HepG2 (cell line): Measurements from ENCODE around the gene RPS5. TPM values are rescaled to one million over a fixed set of nuclear protein-coding genes. Genes with fewer than 3 reads are reported as not detected.
A peak's percentile ranks its signal among the peaks of the same experiment; 100 is the strongest.

Source experiments
- BCL6 ChIP-seq: IDR thresholded peaks from 2 replicates; pipeline ENCODE4 v1.6.1; 2016; ENCODE audit warnings: missing genetic modification reagents, missing compliant biosample characterization
- FOXP1 ChIP-seq, 2 experiments: fragments of 450-650 bp in 1 of 2; IDR thresholded peaks; 2 replicates each; pipeline ENCODE4 v1.6.1; 2017 to 2018; ENCODE audit warnings: antibody characterized with exemption in 1 of 2
- IRX3 ChIP-seq: sonication (generic); formaldehyde crosslinking; IDR thresholded peaks from 2 replicates; pipeline ENCODE4 v1.8.1; 2023; ENCODE audit warnings: mild to moderate bottlenecking, low read depth, missing genetic modification reagents, borderline replicate concordance
- JUNB ChIP-seq: sonication (generic); formaldehyde crosslinking; IDR thresholded peaks from 2 replicates; pipeline ENCODE4 v1.8.0; 2022; ENCODE audit warnings: missing genetic modification reagents, mild to moderate bottlenecking, borderline replicate concordance
- MTF2 ChIP-seq: sonication (generic); formaldehyde crosslinking; IDR thresholded peaks from 2 replicates; pipeline ENCODE4 v1.5.0; 2020; ENCODE audit warnings: missing genetic modification reagents, borderline replicate concordance
- RXRB ChIP-seq: IDR thresholded peaks from 2 replicates; pipeline ENCODE4 v1.6.1; 2016; ENCODE audit warnings: borderline replicate concordance, missing genetic modification reagents, missing compliant biosample characterization
- ZFP36L2 ChIP-seq: sonication (generic); formaldehyde crosslinking; IDR thresholded peaks from 2 replicates; pipeline ENCODE4 v1.4.0; 2020; ENCODE audit warnings: missing genetic modification reagents
- ZHX2 ChIP-seq, 2 experiments: sonication (generic) in 1 of 2; formaldehyde crosslinking in 1 of 2; IDR thresholded peaks; 2 replicates each; pipeline versions ENCODE4 v1.6.1 to v1.9.0; 2014 to 2022; ENCODE audit warnings: antibody characterized with exemption in 1 of 2, borderline replicate concordance in 1 of 2, inconsistent platforms in 1 of 2, low read depth in 1 of 2, missing genetic modification reagents in 1 of 2
- ZNF251 ChIP-seq: sonication (generic); formaldehyde crosslinking; IDR thresholded peaks from 2 replicates; pipeline ENCODE4 v1.9.0; 2021; ENCODE audit warnings: mild to moderate bottlenecking, missing genetic modification reagents
- ZNF329 ChIP-seq: sonication (generic); formaldehyde crosslinking; IDR thresholded peaks from 2 replicates; pipeline ENCODE4 v1.9.0; 2021; ENCODE audit warnings: low read depth, mild to moderate bottlenecking, missing genetic modification reagents
- ZNF430 ChIP-seq: sonication (generic); formaldehyde crosslinking; IDR thresholded peaks from 2 replicates; pipeline ENCODE4 v1.9.0; 2021; ENCODE audit warnings: mild to moderate bottlenecking, missing genetic modification reagents
- ZNF580 ChIP-seq: IDR thresholded peaks from 2 replicates; pipeline ENCODE4 v1.6.1; 2016; ENCODE audit warnings: low read depth, borderline replicate concordance
- ZNF598 ChIP-seq: sonication (generic); formaldehyde crosslinking; IDR thresholded peaks from 2 replicates; pipeline ENCODE4 v1.5.1; 2020; ENCODE audit warnings: mild to moderate bottlenecking, missing genetic modification reagents, borderline replicate concordance
- ZNF839 ChIP-seq: sonication (generic); formaldehyde crosslinking; IDR thresholded peaks from 2 replicates; pipeline ENCODE4 v1.4.0; 2020; ENCODE audit warnings: missing genetic modification reagents, mild to moderate bottlenecking, borderline replicate concordance
- ZNF841 ChIP-seq: sonication (generic); formaldehyde crosslinking; IDR thresholded peaks from 2 replicates; pipeline ENCODE4 v1.8.1; 2023; ENCODE audit warnings: missing genetic modification reagents, borderline replicate concordance
- ZSCAN21 ChIP-seq: sonication (generic); formaldehyde crosslinking; IDR thresholded peaks from 2 replicates; pipeline ENCODE4 v1.8.0; 2022; ENCODE audit warnings: mild to moderate bottlenecking, missing genetic modification reagents, moderate library complexity, borderline replicate concordance
- polyA plus RNA-seq, 8 experiments: library from polyadenylated mRNA; depleted of rRNA in 3 of 8; stranded (reverse) in 7 of 8; unstranded in 1 of 8; fragments of >200 nt; fragmentation: Illumina TruSeq in 4 of 8; extraction: Trizol in 4 of 8; gene quantifications; 2 replicates each; pipeline versions ENCODE4 v1.2.1 to v1.2.3, GENCODE V29; 2011 to 2016; ENCODE audit warnings: low read depth in 4 of 8, missing spikeins in 1 of 8, mixed read lengths in 1 of 8; ENCODE audit not compliant: insufficient read depth in 1 of 8
- total RNA-seq, 5 experiments: library from RNA; depleted of rRNA; stranded (reverse); fragments of >200 nt; fragmentation: Illumina TruSeq; extraction: Trizol; gene quantifications; 2 replicates each; pipeline ENCODE4 v1.2.3, GENCODE V29; 2016; ENCODE audit warnings: low read depth in 1 of 5
- TF ChIP-seq, protein P1 (sequence below): sonication (generic); formaldehyde crosslinking; IDR thresholded peaks from 2 replicates; pipeline ENCODE4 v1.4.0; 2020; ENCODE audit warnings: missing genetic modification reagents, borderline replicate concordance

RPS5 gene
- total and polyA plus RNA-seq, 2 of the 13 experiments (the other 11 are each of a cell fraction or from before 2014, with no cell fraction given), result 1,544 to 4,408 TPM

GRCh38 chr19:58380662-58381459 lies 6.2 kb upstream of the RPS5 start, which contains the start of gene ZNF837 (continued):
- TF ChIP-seq ZHX2 (IDR thresholded peaks at IDR 0.05; ENCODE audit: low read depth) (peak; percentile 92), ZHX2 (CRISPR knock-in tag; IDR thresholded peaks at IDR 0.05; ENCODE audit: borderline replicate concordance) (0 out of 2 replicates have a peak, but pooled peaks have one; percentile 28), ZNF251 (no peak), MTF2 (CRISPR knock-in tag) (peak; percentile 97), RXRB (peak; percentile 61; the same call in 1 of the 2 replicates), ZSCAN21 (CRISPR knock-in tag) (peak; percentile 82; the same call in 1 of the 2 replicates), ZFP36L2 (CRISPR knock-in tag) (no peak), JUNB (CRISPR knock-in tag) (no peak), ZNF329 (CRISPR knock-in tag) (no peak; the same call in 1 of the 2 replicates), FOXP1 (IDR thresholded peaks at IDR 0.05) (no peak), FOXP1 (CRISPR knock-in tag; IDR thresholded peaks at IDR 0.05) (0 out of 2 replicates have a peak, but pooled peaks have one; percentile 3), ZNF839 (CRISPR knock-in tag) (no peak), ZNF430 (CRISPR knock-in tag) (peak; percentile 71; the same call in 1 of the 2 replicates), ZNF841 (CRISPR knock-in tag) (no peak), ZNF598 (CRISPR knock-in tag) (peak; percentile 73; the same call in 1 of the 2 replicates), ZNF580 (CRISPR knock-in tag) (peak; percentile 89; the same call in 1 of the 2 replicates), IRX3 (CRISPR knock-in tag) (no peak), BCL6 (peak; percentile 63)
- TF ChIP-seq, protein P1, sequence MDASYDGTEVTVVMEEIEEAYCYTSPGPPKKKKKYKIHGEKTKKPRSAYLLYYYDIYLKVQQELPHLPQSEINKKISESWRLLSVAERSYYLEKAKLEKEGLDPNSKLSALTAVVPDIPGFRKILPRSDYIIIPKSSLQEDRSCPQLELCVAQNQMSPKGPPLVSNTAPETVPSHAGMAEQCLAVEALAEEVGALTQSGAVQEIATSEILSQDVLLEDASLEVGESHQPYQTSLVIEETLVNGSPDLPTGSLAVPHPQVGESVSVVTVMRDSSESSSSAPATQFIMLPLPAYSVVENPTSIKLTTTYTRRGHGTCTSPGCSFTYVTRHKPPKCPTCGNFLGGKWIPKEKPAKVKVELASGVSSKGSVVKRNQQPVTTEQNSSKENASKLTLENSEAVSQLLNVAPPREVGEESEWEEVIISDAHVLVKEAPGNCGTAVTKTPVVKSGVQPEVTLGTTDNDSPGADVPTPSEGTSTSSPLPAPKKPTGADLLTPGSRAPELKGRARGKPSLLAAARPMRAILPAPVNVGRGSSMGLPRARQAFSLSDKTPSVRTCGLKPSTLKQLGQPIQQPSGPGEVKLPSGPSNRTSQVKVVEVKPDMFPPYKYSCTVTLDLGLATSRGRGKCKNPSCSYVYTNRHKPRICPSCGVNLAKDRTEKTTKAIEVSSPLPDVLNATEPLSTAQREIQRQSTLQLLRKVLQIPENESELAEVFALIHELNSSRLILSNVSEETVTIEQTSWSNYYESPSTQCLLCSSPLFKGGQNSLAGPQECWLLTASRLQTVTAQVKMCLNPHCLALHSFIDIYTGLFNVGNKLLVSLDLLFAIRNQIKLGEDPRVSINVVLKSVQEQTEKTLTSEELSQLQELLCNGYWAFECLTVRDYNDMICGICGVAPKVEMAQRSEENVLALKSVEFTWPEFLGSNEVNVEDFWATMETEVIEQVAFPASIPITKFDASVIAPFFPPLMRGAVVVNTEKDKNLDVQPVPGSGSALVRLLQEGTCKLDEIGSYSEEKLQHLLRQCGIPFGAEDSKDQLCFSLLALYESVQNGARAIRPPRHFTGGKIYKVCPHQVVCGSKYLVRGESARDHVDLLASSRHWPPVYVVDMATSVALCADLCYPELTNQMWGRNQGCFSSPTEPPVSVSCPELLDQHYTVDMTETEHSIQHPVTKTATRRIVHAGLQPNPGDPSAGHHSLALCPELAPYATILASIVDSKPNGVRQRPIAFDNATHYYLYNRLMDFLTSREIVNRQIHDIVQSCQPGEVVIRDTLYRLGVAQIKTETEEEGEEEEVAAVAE (CRISPR knock-in tag), result peak; percentile 94
